Progenitor cell of endocrine pancreas (in vitro differentiated cells): Measurements from ENCODE around the gene MYO9B. TPM values are rescaled to one million over a fixed set of nuclear protein-coding genes. Genes with fewer than 3 reads are reported as not detected.

Experiments
- DNase-seq: peaks from one replicate; pipeline ENCODE4 v3.0.0; 2021; ENCODE audit warnings: low spot score; ENCODE audit not compliant: unreplicated experiment
- H3K27ac Mint-ChIP-seq: 2 replicates; pipeline ENCODE4 v1.8.0; 2021; ENCODE audit warnings: mild to moderate bottlenecking, moderate library complexity, mixed read lengths
- H3K27me3 Mint-ChIP-seq: 2 replicates; pipeline ENCODE4 v1.8.0; 2021; ENCODE audit warnings: mixed read lengths
- H3K36me3 Mint-ChIP-seq: 2 replicates; pipeline ENCODE4 v1.8.0; 2022; ENCODE audit warnings: mixed read lengths; ENCODE audit not compliant: insufficient read depth
- H3K4me1 Mint-ChIP-seq: 2 replicates; pipeline ENCODE4 v1.8.0; 2021; ENCODE audit warnings: low read depth, mixed read lengths
- H3K4me3 Mint-ChIP-seq: 2 replicates; pipeline ENCODE4 v1.8.0; 2021; ENCODE audit warnings: low read depth, mild to moderate bottlenecking, moderate library complexity, mixed read lengths
- H3K9me3 Mint-ChIP-seq: 2 replicates; pipeline ENCODE4 v1.8.0; 2021; ENCODE audit warnings: low read depth, mixed read lengths
- total RNA-seq: library from RNA; stranded (reverse); gene quantifications from 2 replicates; pipeline ENCODE4 v1.2.1, GENCODE V29; 2021
- TF ChIP-seq, protein P1 (sequence below): fragments of 200-600 bp; sonication (generic); IDR thresholded peaks from one replicate; pipeline ENCODE4 v1.5.0; 2021; ENCODE audit warnings: antibody characterized with exemption, mild to moderate bottlenecking; ENCODE audit not compliant: unreplicated experiment

MYO9B gene
- total RNA-seq, 1 donor from 2014 or later, result 79.7 TPM

DNA sequence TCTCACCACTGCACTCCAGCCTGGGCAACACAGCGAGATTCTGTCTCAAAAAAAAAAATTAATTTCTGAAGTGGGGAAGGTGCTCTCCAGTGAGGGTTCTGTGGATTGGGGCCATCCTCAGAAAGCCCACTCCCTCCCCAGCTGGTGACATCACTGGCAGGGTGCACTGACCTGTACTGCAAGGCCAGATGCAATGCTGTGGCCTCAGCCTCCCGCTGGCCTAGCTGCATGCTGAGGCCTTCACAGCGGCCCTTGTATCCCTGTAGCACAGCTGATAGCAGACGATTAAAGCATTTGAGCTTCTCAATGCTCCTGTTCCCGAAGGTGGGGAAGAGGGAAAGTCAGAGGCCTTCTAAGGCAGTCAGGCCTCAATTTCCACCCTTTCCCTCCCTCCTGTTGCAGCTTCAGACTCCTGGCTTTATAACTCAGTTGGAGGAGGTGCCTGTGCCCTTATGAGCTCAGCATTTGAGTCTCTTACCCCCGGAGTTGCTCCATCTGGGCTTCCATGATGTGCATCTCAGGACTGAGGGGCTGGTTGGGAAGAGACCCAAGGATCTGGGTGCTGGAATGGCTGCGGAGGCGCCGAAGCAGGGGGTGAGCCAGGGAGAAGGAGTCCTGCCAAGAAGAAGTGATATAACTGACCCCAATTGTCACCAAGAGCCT lies 183.7 kb downstream of the MYO9B start:
- no peak overlapping the region for H3K27ac Mint-ChIP-seq
- H3K36me3 Mint-ChIP-seq, result no peaks in the 10 kb centered on the region
- peaks cover 2% of the 10 kb centered on the region for H3K4me1 Mint-ChIP-seq
- H3K9me3 Mint-ChIP-seq, result no peaks in the 10 kb centered on the region
- H3K27me3 Mint-ChIP-seq, result peaks cover 3% of the 10 kb centered on the region
- DNase-seq, result no peak
- TF ChIP-seq, protein P1, sequence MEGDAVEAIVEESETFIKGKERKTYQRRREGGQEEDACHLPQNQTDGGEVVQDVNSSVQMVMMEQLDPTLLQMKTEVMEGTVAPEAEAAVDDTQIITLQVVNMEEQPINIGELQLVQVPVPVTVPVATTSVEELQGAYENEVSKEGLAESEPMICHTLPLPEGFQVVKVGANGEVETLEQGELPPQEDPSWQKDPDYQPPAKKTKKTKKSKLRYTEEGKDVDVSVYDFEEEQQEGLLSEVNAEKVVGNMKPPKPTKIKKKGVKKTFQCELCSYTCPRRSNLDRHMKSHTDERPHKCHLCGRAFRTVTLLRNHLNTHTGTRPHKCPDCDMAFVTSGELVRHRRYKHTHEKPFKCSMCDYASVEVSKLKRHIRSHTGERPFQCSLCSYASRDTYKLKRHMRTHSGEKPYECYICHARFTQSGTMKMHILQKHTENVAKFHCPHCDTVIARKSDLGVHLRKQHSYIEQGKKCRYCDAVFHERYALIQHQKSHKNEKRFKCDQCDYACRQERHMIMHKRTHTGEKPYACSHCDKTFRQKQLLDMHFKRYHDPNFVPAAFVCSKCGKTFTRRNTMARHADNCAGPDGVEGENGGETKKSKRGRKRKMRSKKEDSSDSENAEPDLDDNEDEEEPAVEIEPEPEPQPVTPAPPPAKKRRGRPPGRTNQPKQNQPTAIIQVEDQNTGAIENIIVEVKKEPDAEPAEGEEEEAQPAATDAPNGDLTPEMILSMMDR, result no peak
- H3K4me3 Mint-ChIP-seq, result no peak overlapping the region

- no peak overlapping the region for H3K27ac Mint-ChIP-seq
- no peaks in the 10 kb centered on the region for H3K36me3 Mint-ChIP-seq
- peaks cover 3% of the 10 kb centered on the region for H3K27me3 Mint-ChIP-seq
- DNase-seq, result no peak
- no peak overlapping the region for H3K4me3 Mint-ChIP-seq
- peaks cover 2% of the 10 kb centered on the region for H3K4me1 Mint-ChIP-seq
- no peaks in the 10 kb centered on the region for H3K9me3 Mint-ChIP-seq
- TF ChIP-seq, protein P1, result no peak
Observed at GRCh38 chr19:17259934-17260333, 184.4 kb downstream of the MYO9B start.

- peak; percentile 85 for DNase-seq
- no peaks in the 10 kb centered on the region for H3K36me3 Mint-ChIP-seq
- H3K9me3 Mint-ChIP-seq, result no peaks in the 10 kb centered on the region
- peaks cover 3% of the 10 kb centered on the region for H3K27me3 Mint-ChIP-seq
- H3K4me1 Mint-ChIP-seq, result no peaks in the 10 kb centered on the region
- no peak overlapping the region for H3K4me3 Mint-ChIP-seq
- H3K27ac Mint-ChIP-seq, result peak overlapping the region; percentile 27
- TF ChIP-seq, protein P1, result peak; percentile 97
Observed at GRCh38 chr19:17260842-17261325, 185.3 kb downstream of the MYO9B start.

DNA sequence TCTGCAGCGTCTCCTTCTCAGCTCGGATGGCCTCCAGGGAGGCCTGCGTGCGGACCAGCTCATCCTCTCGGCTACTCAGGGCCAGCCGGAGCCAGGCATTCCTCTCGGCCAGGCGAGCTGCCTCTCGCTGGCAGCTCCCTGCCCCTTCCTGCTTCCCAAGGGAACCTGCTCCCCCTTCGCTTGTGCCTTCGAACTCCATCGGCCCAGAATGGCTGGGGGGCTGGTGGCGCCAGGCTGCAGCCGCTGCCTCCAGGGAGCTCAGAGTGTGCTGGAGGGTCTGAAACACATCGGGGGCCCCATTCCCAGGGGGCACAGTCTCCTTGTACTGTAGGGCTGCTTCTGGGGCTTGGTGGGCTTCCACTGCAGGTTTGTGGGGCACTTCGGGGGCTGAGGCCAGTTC lies 187.0 kb downstream of the MYO9B start:
- H3K36me3 Mint-ChIP-seq, result no peaks in the 10 kb centered on the region
- TF ChIP-seq, protein P1, result no peak
- H3K4me3 Mint-ChIP-seq, result no peak overlapping the region
- peaks cover 4% of the 10 kb centered on the region for H3K9me3 Mint-ChIP-seq
- H3K27me3 Mint-ChIP-seq, result peaks cover 3% of the 10 kb centered on the region
- DNase-seq, result no peak
- no peak overlapping the region for H3K27ac Mint-ChIP-seq
- peaks cover 1% of the 10 kb centered on the region for H3K4me1 Mint-ChIP-seq

Other genes starting within 250 kb of the MYO9B start
- gene SIN3B, start 246.4 kb upstream of the MYO9B start, total RNA-seq, result 89.6 and 94.2 TPM in 2 replicates
- gene F2RL3, start 186.8 kb upstream of the MYO9B start, total RNA-seq, result not detected in 2 replicates
- gene CPAMD8, start 49.0 kb upstream of the MYO9B start, total RNA-seq, result 58.6 and 63.4 TPM in 2 replicates
- 17.7 and 21.7 TPM in 2 replicates for gene HAUS8, start 325 bp upstream of the MYO9B start, total RNA-seq
- 23.6 and 27.2 TPM in 2 replicates for gene USE1, start 139.6 kb downstream of the MYO9B start, total RNA-seq
- gene OCEL1, start 150.4 kb downstream of the MYO9B start, total RNA-seq, result 20.1 and 21.8 TPM in 2 replicates
- 134 and 150 TPM in 2 replicates for gene NR2F6, start 170.1 kb downstream of the MYO9B start, total RNA-seq
- 0.38 and 0.51 TPM in 2 replicates for gene USHBP1, start 189.0 kb downstream of the MYO9B start, total RNA-seq
- gene BABAM1, start 191.7 kb downstream of the MYO9B start, total RNA-seq, result 93.4 and 113 TPM in 2 replicates
- 6.4 and 8.1 TPM in 2 replicates for gene ANKLE1, start 206.1 kb downstream of the MYO9B start, total RNA-seq
- 16.2 and 16.9 TPM in 2 replicates for gene ABHD8, start 227.6 kb downstream of the MYO9B start, total RNA-seq
- 54.0 and 54.4 TPM in 2 replicates for gene MRPL34, start 230.1 kb downstream of the MYO9B start, total RNA-seq
- gene DDA1, start 233.8 kb downstream of the MYO9B start, total RNA-seq, result 38.6 and 41.4 TPM in 2 replicates